Fibroblast of upper back skin (primary cell): ENCODE data around the gene RPRM.
"Not testable (repeated sequence)": the region's sequence is repeated elsewhere in the genome, so short reads cannot be mapped to it uniquely, and the experiment has no call there.

Experiments
- DNase-seq: peaks from one replicate; pipeline ENCODE4 v3.0.0-alpha.2; 2013

RPRM gene

GRCh38 chr2:153455403-153455802 is 23.2 kb downstream of the RPRM start:
- DNase-seq = no peak

GRCh38 chr2:153451611-153452010 is 27.0 kb downstream of the RPRM start:
- DNase-seq = no peak

- no peak for DNase-seq
Observed at GRCh38 chr2:153443106-153443505, 35.5 kb downstream of the RPRM start.

- not testable (repeated sequence) for DNase-seq
Observed at GRCh38 chr2:153442616-153443015, 35.9 kb downstream of the RPRM start.

- DNase-seq = not testable (repeated sequence)
Observed at GRCh38 chr2:153440090-153440489, 38.5 kb downstream of the RPRM start.

- no peak for DNase-seq
Observed at GRCh38 chr2:153433403-153433802, 45.2 kb downstream of the RPRM start.

- DNase-seq = no peak
Observed at GRCh38 chr2:153432381-153432780, 46.2 kb downstream of the RPRM start.

GRCh38 chr2:153431114-153431513 is 47.4 kb downstream of the RPRM start:
- no peak for DNase-seq
